HG02623 (cell line): ENCODE results near the gene USP47.

Experiments
- ATAC-seq: cut with Tn5 transposase; IDR thresholded peaks from one replicate; pipeline ENCODE4 v1.9.1; 2021; ENCODE audit warnings: moderate library complexity; ENCODE audit not compliant: unreplicated experiment

The USP47 gene

DNA sequence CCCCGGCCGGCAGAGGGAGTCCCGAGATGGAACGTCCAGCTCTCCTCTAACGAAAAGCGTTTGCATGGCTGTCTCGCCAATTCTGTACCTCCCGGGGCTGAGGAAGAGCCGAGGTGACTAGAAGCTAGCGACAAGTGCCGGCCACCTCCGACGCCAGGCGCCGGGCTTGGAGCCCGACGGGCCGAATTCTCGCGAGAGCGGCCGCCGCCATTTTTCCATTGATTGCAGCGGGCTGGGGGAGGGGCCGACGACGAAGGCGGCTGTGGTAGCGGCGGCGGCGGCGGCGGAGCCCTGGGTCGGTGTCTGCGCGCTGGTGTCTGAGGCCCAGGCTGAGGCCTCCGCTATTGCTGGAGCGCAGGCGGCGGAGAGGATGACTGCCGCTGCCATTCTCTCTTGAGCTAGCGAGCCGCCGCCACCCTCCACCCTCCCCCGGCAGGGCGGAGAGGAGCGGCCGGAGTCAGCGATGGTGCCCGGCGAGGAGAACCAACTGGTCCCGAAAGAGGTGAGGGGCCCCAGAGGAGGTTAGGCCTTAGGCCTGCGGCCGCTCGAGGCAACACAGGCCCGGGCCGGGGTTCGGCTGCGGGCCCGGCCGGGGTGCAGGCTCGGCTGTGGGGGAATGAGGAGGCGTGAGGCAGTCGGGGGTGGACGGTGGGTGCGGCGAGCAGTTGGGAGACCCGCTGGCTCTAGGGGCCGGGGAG is at the start of gene USP47:
Gene USP47 (plus strand): TSS at position 250 of the 698 bp plus-strand sequence. CDS start 214 bp downstream, at position 464.
- ATAC-seq, result peak; percentile 62

GRCh38 chr11:11793073-11793472 is 48.7 kb upstream of the USP47 start:
- no peak for ATAC-seq

DNA sequence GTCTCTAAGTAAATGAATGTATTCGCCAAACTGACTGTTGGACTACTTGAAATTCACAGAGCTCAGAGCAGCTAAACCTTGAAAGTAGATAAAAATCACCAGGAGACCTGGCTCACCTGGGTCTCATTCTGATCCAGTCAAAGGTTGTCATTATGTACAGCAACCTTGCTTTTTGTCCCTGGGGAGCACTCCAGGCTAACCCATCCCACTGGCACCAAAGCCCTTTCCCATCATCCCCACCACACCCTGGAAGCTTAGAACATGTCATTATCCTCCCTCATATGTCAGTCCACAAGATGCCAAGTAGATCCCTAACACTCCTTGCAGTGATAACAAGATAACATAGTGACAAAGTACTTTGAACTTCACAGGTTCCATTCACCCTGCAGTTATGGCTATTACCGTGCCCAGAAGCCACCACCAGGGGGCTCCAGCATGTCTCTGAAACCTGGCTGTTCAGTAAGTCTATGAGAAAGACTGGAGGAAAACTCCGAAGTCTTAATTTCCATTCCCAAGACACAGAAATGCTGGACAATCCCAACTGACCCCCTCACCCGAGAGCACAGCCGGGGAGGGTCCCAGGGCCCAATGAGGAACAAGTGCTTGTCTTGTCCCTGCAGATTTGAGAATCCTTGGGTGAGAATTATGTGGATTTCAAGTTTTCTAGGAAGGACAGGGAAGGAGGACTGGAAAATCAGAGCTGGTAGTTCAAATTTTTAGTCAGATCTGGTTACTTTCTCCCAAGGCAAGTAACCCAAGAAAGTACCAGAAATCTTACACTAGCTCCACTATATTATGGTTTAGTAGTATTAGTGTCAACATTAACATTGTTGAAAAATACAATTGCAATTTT is 43.0 kb upstream of the USP47 start:
- ATAC-seq, result peak; percentile 58

- no peak for ATAC-seq
Observed at GRCh38 chr11:11805228-11805627, 36.5 kb upstream of the USP47 start.

DNA sequence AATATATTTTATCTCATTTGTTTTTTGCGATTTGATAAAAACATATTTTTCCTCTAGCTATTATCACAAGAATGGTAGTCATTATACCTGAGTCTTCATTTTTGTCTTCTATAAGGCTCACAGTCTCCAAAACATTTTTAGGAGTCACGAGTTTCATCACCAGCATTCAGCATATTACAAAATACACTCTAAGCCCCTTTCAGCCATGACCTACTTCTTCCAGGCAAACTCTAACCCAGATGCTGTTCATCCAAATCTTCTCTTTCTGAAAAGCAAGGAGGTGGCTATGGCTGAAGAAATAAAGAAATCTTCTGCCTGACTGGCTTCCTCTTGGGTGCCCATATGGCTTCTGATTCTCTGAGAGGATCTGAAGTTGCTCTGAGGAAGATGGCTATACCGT is 35.7 kb upstream of the USP47 start:
- no peak for ATAC-seq

GRCh38 chr11:11806586-11806985 is 35.2 kb upstream of the USP47 start:
- no peak for ATAC-seq

- ATAC-seq, result no peak
Observed at GRCh38 chr11:11807811-11808782, 33.7 kb upstream of the USP47 start.

- ATAC-seq, result no peak
Observed at GRCh38 chr11:11808992-11809615, 32.7 kb upstream of the USP47 start.

- ATAC-seq, result no peak
Observed at GRCh38 chr11:11810764-11811726, 30.7 kb upstream of the USP47 start.

DNA sequence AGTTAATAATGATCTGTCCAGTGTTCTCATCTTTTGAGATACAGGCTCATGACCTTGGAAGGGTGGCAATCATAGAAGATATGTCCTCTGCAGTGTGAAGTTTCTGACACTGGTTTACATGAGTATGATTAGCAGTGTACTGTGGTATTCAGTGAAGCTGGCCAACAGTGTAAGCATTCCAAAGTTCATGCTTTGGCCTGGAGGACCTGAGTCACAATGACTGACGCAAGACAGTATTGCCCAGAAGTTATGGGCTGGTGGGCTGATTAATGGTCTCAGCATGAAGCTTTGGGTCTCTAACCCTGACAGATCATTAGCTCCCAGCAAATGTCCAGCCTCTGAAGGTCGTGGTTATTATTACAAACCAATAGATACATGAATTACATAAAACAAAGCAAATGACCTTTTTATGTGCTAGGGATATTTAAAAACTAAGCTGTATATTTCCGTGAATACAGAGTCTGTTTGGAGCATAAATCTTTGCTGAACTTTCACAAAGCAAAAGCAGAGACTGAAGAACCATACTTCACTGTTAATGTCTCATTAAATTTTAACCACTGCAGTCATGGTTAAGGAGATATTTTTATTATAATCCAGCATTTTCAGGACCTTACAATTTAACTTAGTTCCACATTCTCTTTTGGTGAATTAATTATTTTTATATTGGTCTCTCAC is 28.3 kb upstream of the USP47 start:
- no peak for ATAC-seq

DNA sequence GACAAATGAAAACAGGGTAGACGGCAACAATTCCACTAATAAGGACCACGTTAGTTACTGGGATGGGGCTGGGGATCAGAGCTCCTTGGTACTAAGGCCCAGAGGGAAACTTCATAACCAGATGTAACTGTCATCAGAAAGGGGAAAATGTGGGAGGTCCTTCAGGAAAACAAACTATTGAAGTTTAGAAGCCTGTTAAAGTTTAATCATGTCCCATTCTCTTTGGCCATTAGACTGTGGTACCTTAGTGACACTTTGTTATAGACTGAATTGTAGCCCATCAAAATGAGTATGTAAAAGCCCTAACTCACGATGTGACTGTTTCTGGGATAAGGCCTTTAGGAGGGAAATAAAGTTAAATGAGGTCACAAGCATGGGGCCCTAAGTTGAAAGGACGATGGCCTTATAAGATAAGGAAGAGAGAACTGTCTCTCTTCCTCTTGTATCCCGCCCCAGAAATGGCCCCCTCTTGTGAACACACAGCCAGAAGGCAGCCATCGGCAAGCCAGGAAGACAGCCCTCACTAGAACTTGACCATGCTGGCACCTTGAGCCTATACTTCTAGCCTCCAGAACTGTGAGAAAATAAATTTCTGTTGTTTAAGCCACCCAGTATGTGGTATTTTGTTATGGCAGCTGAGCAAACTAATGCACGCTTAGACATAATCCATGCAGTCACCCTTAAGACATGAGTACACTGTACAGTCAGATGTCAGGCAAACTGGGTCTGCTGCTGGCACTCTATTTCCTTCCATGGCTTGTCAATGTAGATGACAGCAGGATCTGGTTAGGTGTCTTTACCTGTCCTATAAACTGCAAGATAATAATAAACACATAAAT is 26.9 kb upstream of the USP47 start:
- ATAC-seq, result no peak

DNA sequence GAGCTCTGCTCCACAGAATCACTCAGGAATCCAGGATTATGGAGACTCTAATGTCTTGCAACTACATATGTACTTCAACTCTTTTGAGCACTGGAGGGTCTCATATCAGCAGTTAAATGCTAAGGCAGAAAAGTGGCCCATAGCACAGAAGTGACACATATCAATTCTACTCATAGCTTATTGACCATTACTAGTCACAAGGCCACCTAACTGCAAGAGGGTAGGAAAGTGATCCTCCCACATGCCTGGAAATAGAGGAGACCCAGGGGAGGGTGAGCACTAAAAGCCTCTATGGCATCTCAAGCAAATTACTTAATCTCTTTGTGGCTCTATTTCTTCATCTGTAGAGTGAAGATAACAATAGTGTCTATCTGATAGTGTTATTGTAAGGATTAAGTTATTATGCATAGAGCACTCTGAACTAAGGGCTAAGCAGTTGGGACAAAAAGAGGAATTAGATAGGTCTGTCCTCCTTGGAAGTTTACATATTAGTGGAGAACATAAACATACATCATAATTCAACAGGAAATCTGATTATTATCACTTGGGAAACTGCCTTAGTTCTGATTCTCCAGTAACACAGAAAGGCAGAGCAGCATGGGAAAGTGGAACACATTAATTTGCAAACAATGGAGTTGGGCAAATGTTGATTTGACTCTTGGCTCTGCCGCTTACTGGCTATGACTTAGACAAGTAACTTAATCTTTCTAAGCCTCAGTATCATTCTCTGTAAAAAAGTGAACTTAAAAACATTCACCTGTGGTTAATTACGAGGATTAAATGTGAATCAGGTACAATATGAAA is 25.1 kb upstream of the USP47 start:
- no peak for ATAC-seq

- no peak for ATAC-seq
Observed at GRCh38 chr11:11817957-11818356, 23.8 kb upstream of the USP47 start.

GRCh38 chr11:11818529-11819121 is 23.1 kb upstream of the USP47 start:
- ATAC-seq, result no peak

- ATAC-seq, result no peak
Observed at GRCh38 chr11:11821899-11822298, 19.9 kb upstream of the USP47 start.

GRCh38 chr11:11822946-11823345 is 18.8 kb upstream of the USP47 start:
- no peak for ATAC-seq

GRCh38 chr11:11826260-11826659 is 15.5 kb upstream of the USP47 start:
- no peak for ATAC-seq
